ENCODE measurements around the gene CADPS. TPM values are rescaled to one million over a fixed set of nuclear protein-coding genes. Genes with fewer than 3 reads are reported as not detected.
A peak's percentile ranks its signal among the peaks of the same experiment; 100 is the strongest.

CADPS gene
- total RNA-seq, 8 experiments from 2014 or later = 1.6 to 196 (median 90.7) TPM

GRCh38 chr3:62718011-62718410 is 157.2 kb downstream of the CADPS start:
- 29 to 100% (median 83%) methylated on average over 1 of the region's 1 CpG; no CpG with 5 or more reads in 2 of the 10 experiments for WGBS, 10 experiments
- ATAC-seq (replicated peaks in 6 of 8) = no peak
- in situ Hi-C loops (cut with MboI; ENCODE audit: low pct_unique_long_range_greater_than_20kb in 2 of 9, low sequenced_read_pairs in 9 of 9, unreplicated experiment in 9 of 9) = no loop called here
- Histone ChIP-seq H3K4me3 (no peak overlapping the region), H3K4me1 (replicated peaks in 1 of 2) (peaks cover 7 to 8% of the 10 kb centered on the region in 2 donors), H3K27ac (no peak overlapping the region)

- no peak overlapping the region for H3K27ac ChIP-seq
- H3K4me1 ChIP-seq (replicated peaks in 1 of 2) = peaks cover 20 to 46% of the 10 kb centered on the region in 2 donors
- in situ Hi-C loops (cut with MboI; ENCODE audit: low pct_unique_long_range_greater_than_20kb in 2 of 9, low sequenced_read_pairs in 9 of 9, unreplicated experiment in 9 of 9) = no loop called here
- ATAC-seq (replicated peaks in 6 of 8) = peak in 3 of 8 experiments; percentile 15 to 28 (median 27)
- H3K4me3 ChIP-seq = no peak overlapping the region
Observed at GRCh38 chr3:62712746-62713145, 162.5 kb downstream of the CADPS start.

GRCh38 chr3:62710751-62711150 is 164.5 kb downstream of the CADPS start:
- ATAC-seq (replicated peaks in 6 of 8) = no peak
- no peak overlapping the region for H3K27ac ChIP-seq
- peaks cover 20 to 46% of the 10 kb centered on the region in 2 donors for H3K4me1 ChIP-seq (replicated peaks in 1 of 2)
- 40 to 100% (median 83%) methylated on average over 1 to 3 of the region's 3 CpGs; no CpG with 5 or more reads in 5 of the 10 experiments for WGBS, 10 experiments
- no peak overlapping the region for H3K4me3 ChIP-seq
- in situ Hi-C loops (cut with MboI; ENCODE audit: low pct_unique_long_range_greater_than_20kb in 2 of 9, low sequenced_read_pairs in 9 of 9, unreplicated experiment in 9 of 9) = no loop called here

- H3K4me3 ChIP-seq = no peak overlapping the region
- ATAC-seq (replicated peaks in 6 of 8) = peak; percentile 45 to 90 (median 80)
- 0 to 18% (median 9%) methylated on average over 2 to 5 of the region's 5 CpGs; no CpG with 5 or more reads in 2 of the 10 experiments for WGBS, 10 experiments
- in situ Hi-C loops (cut with MboI; ENCODE audit: low pct_unique_long_range_greater_than_20kb in 2 of 9, low sequenced_read_pairs in 9 of 9, unreplicated experiment in 9 of 9) = no loop called here
- peaks cover 20 to 46% of the 10 kb centered on the region in 2 donors for H3K4me1 ChIP-seq (replicated peaks in 1 of 2)
- peak overlapping the region; percentile 28 to 60 for H3K27ac ChIP-seq
Observed at GRCh38 chr3:62708638-62709373, 166.4 kb downstream of the CADPS start.

GRCh38 chr3:62705721-62706120 is 169.5 kb downstream of the CADPS start:
- Histone ChIP-seq H3K27ac (no peak overlapping the region), H3K4me1 (replicated peaks in 1 of 2) (peaks cover 9 to 21% of the 10 kb centered on the region in 2 donors), H3K4me3 (no peak overlapping the region)
- no peak for ATAC-seq (replicated peaks in 6 of 8)
- 0 to 86% (median 68%) methylated on average over 1 to 2 of the region's 2 CpGs; no CpG with 5 or more reads in 3 of the 10 experiments for WGBS, 10 experiments
- in situ Hi-C loops (cut with MboI; ENCODE audit: low pct_unique_long_range_greater_than_20kb in 2 of 9, low sequenced_read_pairs in 9 of 9, unreplicated experiment in 9 of 9) = no loop called here

- Histone ChIP-seq H3K4me3 (no peak overlapping the region), H3K27ac (no peak overlapping the region), H3K4me1 (replicated peaks in 1 of 2) (peaks cover 4 to 5% of the 10 kb centered on the region in 2 donors)
- in situ Hi-C loops (cut with MboI; ENCODE audit: low pct_unique_long_range_greater_than_20kb in 2 of 9, low sequenced_read_pairs in 9 of 9, unreplicated experiment in 9 of 9) = no loop called here
- 42 to 100% (median 80%) methylated on average over 1 to 4 of the region's 4 CpGs; no CpG with 5 or more reads in 1 of the 10 experiments for WGBS, 10 experiments
- no peak for ATAC-seq (replicated peaks in 6 of 8)
Observed at GRCh38 chr3:62703451-62704167, 171.6 kb downstream of the CADPS start.

GRCh38 chr3:62700357-62700756 is 174.9 kb downstream of the CADPS start:
- in situ Hi-C loops (cut with MboI; ENCODE audit: low pct_unique_long_range_greater_than_20kb in 2 of 9, low sequenced_read_pairs in 9 of 9, unreplicated experiment in 9 of 9) = no loop called here
- Histone ChIP-seq H3K4me3 (no peak overlapping the region), H3K27ac (no peak overlapping the region), H3K4me1 (replicated peaks in 1 of 2) (no peaks in the 10 kb centered on the region)
- WGBS, 10 experiments = 58 to 100% (median 84%) methylated on average over 1 to 3 of the region's 3 CpGs; no CpG with 5 or more reads in 1 of the 10 experiments
- ATAC-seq (replicated peaks in 6 of 8) = peak in 2 of 8 experiments; percentile 56 to 60

- ATAC-seq (replicated peaks in 6 of 8) = peak in 2 of 8 experiments; percentile 18 to 87
- in situ Hi-C loops (cut with MboI; ENCODE audit: low pct_unique_long_range_greater_than_20kb in 2 of 9, low sequenced_read_pairs in 9 of 9, unreplicated experiment in 9 of 9) = no loop called here
- no peaks in the 10 kb centered on the region for H3K4me1 ChIP-seq (replicated peaks in 1 of 2)
- H3K27ac ChIP-seq = no peak overlapping the region
- 0 to 100% (median 53%) methylated on average over 1 to 4 of the region's 7 CpGs; no CpG with 5 or more reads in 3 of the 10 experiments for WGBS, 10 experiments
- H3K4me3 ChIP-seq = no peak overlapping the region
Observed at GRCh38 chr3:62699728-62700127, 175.5 kb downstream of the CADPS start.

GRCh38 chr3:62696011-62696410 is 179.2 kb downstream of the CADPS start:
- Histone ChIP-seq H3K4me1 (replicated peaks in 1 of 2) (no peaks in the 10 kb centered on the region), H3K27ac (no peak overlapping the region), H3K4me3 (no peak overlapping the region)
- ATAC-seq (replicated peaks in 6 of 8) = no peak
- in situ Hi-C loops (cut with MboI; ENCODE audit: low pct_unique_long_range_greater_than_20kb in 2 of 9, low sequenced_read_pairs in 9 of 9, unreplicated experiment in 9 of 9) = no loop called here

- WGBS, 10 experiments = 0 to 92% (median 21%) methylated on average over 1 to 2 of the region's 2 CpGs; no CpG with 5 or more reads in 2 of the 10 experiments
- H3K4me1 ChIP-seq (replicated peaks in 1 of 2) = peaks cover 5 to 12% of the 10 kb centered on the region in 2 donors
Observed at GRCh38 chr3:62688812-62689211, 186.4 kb downstream of the CADPS start.

GRCh38 chr3:62688050-62688449 is 187.2 kb downstream of the CADPS start:
- Histone ChIP-seq H3K4me3 (no peak overlapping the region), H3K27ac (no peak overlapping the region), H3K4me1 (replicated peaks in 1 of 2) (peaks cover 5 to 12% of the 10 kb centered on the region in 2 donors)
- WGBS, 10 experiments = 20 to 100% (median 88%) methylated on average over 1 to 2 of the region's 2 CpGs; no CpG with 5 or more reads in 4 of the 10 experiments
- ATAC-seq (replicated peaks in 6 of 8) = peak in 1 of 8 experiments; percentile 80
- in situ Hi-C loops (cut with MboI; ENCODE audit: low pct_unique_long_range_greater_than_20kb in 2 of 9, low sequenced_read_pairs in 9 of 9, unreplicated experiment in 9 of 9) = no loop called here

More at GRCh38 chr3:62688812-62689211, 186.4 kb downstream of the CADPS start:
- no peak overlapping the region for H3K27ac ChIP-seq
- in situ Hi-C loops (cut with MboI; ENCODE audit: low pct_unique_long_range_greater_than_20kb in 2 of 9, low sequenced_read_pairs in 9 of 9, unreplicated experiment in 9 of 9) = no loop called here
- no peak overlapping the region for H3K4me3 ChIP-seq
- no peak for ATAC-seq (replicated peaks in 6 of 8)

GRCh38 chr3:62686503-62687294 is 188.5 kb downstream of the CADPS start:
- ATAC-seq (replicated peaks in 6 of 8) = peak; percentile 65 to 84 (median 78)
- 0 to 100% (median 49%) methylated on average over 1 to 4 of the region's 4 CpGs; no CpG with 5 or more reads in 1 of the 10 experiments for WGBS, 10 experiments
- no peak overlapping the region for H3K27ac ChIP-seq

More at GRCh38 chr3:62686503-62687294, 188.5 kb downstream of the CADPS start:
- in situ Hi-C loops (cut with MboI; ENCODE audit: low pct_unique_long_range_greater_than_20kb in 2 of 9, low sequenced_read_pairs in 9 of 9, unreplicated experiment in 9 of 9) = no loop called here
- H3K4me1 ChIP-seq (replicated peaks in 1 of 2) = peaks cover 5 to 12% of the 10 kb centered on the region in 2 donors
- H3K4me3 ChIP-seq = no peak overlapping the region

All from motor neuron (in vitro differentiated cells).